Fibroblast of gingiva (primary cell): ENCODE results near the gene ORAI2.
"Not testable (repeated sequence)": the region's sequence is repeated elsewhere in the genome, so short reads cannot be mapped to it uniquely, and the experiment has no call there.

Source experiments
- DNase-seq: peaks from one replicate; pipeline ENCODE4 v3.0.0-alpha.2; 2011; ENCODE audit warnings: low read depth

The ORAI2 gene

GRCh38 chr7:102469351-102469971 lies 36.1 kb downstream of the ORAI2 start:
- no peak for DNase-seq

DNA sequence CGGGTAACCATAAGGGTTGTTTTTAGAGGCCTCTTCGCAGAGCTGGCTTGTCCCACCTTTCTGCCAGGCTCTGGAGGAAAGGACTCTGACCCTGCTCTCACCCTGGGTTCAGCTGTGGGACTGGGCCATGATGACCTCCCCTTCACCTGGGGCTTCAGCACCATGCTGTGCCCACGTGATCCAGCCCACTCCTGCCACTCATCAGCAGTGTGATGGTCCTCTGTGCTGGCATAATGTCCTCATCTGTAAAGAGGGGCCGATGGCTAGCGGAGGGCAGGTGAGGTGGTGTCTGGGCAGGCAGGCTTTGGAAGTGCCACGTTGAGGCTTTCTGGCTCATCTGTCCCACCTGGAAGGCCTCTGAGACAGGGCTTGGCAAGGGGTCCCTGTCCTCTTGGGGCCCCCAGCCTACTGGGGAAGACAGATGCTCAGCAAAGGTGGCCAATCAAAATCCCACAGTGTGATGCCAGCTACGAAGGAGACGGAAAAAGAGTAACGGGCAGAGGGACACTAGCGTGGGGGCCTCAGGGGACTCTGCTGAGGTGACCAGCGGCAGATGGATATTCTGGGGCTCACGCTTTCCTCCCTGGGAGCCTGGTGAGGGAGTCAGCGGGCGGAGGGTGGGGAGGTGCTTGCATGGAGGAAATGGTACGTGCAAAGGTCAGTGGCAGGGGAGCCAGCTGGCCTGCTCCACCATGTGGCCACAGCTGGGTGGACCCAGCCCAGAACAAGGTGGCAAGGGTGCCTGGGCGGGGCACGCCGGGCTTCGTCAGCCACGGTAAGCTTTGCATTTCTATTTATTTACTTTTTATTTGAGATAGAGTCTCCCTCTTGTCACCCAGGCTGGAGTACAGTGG lies 36.8 kb downstream of the ORAI2 start:
- no peak for DNase-seq

GRCh38 chr7:102471791-102472125 lies 38.4 kb downstream of the ORAI2 start:
- DNase-seq = no peak

GRCh38 chr7:102472126-102473041 lies 39.0 kb downstream of the ORAI2 start:
- DNase-seq = no peak

- no peak for DNase-seq
Measured at GRCh38 chr7:102473271-102473991, 40.1 kb downstream of the ORAI2 start.

- not testable (repeated sequence) for DNase-seq
Measured at GRCh38 chr7:102474116-102474515, 40.7 kb downstream of the ORAI2 start.

- peak; percentile 36 for DNase-seq
Measured at GRCh38 chr7:102474736-102475435, 41.5 kb downstream of the ORAI2 start.

DNA sequence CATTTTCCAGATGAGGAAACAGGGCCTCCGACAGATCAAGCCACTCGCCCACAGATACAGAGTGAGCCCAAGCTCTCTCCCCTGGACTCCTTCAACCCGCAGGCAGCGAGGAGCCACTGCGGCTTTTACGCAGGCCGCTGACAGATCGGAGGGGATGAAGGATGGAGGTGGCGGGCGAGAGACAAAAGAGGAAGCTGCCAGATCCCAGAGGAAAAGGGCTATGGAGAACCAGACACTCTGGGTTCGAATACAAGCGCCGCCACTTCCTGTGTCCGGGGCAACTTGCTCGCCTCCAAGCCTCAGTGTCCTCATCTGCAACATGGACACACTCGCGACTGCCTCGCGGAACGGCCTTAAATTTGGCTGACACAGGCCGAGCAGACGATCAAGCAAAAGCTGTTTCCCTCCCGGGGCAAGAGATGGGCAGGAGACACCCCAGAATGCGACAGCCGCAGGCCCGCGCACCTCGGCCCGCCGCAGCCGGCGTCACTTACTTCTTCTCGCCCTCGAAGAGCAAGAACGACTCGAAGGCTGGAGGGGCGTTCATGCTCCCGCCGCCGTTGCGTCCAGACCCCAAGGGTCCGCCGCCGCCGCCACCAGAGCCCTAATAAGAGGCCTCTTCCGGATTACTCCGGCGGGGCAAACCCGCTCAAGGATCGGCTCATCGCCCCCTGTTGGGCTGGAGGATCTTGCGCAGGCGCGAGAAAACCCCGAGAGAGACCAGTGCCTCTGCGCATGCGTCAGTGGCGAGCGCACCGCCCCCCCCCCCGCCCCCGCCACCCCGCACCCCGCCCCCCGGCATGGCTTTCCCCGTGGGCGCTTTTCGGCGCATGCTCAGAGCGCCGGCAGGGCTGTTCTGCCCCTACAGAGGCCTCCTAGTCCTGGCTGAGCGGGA lies 45.2 kb downstream of the ORAI2 start, which contains the start of gene POLR2J:
POLR2J (minus strand) TSS at position 609 of the 895 bp plus-strand sequence; CDS start at position 547, 62 bp downstream.
- peak; percentile 55 for DNase-seq

- not testable (repeated sequence) for DNase-seq
Measured at GRCh38 chr7:102479209-102479584, 45.8 kb downstream of the ORAI2 start.

DNA sequence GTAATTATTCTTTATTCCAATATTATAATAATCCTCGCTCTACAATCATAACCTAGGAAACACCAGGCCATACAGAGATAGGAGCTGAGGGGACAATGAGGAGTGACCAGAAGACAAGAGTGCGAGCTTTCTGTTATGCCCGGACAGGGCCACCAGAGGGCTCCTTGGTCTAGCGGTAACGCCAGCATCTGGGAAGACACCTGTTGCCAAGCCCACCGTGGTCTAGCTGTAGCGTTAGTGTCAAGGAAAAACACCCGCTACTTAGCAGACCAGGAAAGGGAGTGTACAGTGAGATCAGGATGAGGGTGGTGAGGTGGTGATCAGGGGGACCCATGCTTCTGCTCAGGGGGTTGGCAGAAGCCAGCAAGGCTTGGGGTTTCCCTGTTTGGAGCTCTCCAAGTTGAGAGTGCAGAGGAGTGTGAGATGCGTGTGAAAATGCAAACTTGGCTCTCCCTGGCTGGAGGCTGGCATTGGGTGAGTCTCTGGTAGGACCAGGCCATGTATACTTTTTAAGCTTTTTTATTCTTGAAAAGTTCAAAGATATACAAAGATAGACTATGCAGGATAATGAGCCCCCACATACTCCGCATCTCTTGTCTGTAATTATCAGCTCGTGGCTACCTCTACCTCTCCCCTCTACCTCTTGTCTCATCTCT lies 46.7 kb downstream of the ORAI2 start:
- not testable (repeated sequence) for DNase-seq

DNA sequence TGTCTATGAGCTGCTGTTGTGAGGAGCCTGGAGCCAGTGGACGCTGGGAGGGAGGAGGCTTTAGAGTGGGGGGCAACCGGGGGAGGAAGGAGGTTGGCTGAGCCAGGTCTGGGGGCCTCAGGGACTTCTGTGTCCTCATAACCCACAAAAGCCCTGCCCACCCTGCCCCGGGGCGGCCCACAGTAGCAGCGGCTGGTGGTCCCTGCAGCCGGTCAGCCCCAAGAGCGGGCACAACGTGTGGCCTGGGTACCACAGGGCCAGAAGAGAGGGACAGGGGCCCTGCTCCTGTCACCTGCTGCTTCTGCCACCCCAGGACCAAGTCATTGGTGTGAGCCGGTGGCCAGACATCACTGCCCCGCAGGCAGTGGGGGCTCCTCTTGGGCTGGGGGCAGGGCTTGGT lies 48.6 kb downstream of the ORAI2 start:
- DNase-seq = not testable (repeated sequence)

DNA sequence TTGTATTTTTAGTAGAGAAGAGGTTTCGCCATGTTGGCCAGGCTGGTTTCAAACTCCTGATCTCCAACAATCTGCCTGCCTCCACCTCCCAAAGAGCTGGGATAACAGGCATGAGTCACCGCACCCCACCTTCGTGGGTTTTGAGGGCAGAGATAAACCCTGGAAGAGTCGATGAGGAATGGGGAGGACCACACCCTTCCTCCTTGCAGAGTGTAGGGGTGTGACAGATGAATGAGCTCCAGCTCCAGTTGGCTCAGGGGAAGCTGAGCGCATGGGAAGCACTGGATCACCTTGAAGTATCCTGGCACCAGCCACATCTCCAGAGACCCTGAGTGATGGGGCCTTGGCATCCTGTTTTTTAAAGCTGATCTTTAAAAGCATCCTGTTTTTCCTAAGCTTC lies 50.9 kb downstream of the ORAI2 start:
- not testable (repeated sequence) for DNase-seq

DNA sequence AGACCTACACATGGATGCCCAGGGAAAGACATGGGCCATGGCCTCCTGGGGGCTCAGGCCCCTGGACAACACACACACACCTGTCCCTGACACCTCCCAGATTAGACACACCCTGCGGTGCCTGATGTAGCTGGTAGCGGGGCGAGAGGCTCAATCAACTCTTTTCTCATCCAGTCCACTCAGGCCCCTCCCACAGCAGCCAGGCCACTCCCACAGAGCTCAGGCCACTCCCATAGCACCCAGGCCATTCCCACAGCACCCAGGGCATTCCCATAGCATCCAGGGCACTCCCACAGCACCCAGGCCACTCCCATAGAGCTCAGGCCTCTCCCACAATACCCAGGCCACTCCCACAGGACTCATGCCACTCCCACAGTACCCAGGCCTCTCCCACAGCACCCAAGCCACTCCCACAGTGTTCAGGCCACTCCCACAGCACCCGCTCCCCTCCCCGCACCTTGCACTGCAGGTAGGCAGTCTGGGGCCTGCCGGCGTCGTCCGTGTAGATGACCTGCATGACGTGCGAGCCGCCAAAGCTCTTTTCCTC lies 57.2 kb downstream of the ORAI2 start:
- DNase-seq = not testable (repeated sequence)

- not testable (repeated sequence) for DNase-seq
Measured at GRCh38 chr7:102493220-102493935, 60.0 kb downstream of the ORAI2 start.

DNA sequence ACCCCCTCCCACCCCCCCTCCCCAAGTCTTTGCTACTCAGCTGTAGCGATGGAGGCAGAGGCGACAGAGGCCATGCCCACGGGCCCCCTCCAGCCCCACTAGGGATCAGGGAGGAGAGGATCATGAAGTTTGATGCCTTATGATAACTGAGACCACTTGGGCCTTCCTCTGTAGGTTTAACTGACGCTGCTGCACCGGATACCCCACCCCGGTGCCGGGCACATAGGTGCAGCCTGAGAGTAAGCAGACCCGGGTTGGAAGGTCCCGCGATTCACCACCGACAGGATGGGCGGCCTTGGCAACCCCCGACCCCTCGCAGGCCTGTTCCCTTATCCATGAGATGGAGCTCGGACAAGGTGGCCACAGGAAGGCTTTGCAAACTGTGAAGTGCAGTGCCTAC lies 60.7 kb downstream of the ORAI2 start:
- not testable (repeated sequence) for DNase-seq

DNA sequence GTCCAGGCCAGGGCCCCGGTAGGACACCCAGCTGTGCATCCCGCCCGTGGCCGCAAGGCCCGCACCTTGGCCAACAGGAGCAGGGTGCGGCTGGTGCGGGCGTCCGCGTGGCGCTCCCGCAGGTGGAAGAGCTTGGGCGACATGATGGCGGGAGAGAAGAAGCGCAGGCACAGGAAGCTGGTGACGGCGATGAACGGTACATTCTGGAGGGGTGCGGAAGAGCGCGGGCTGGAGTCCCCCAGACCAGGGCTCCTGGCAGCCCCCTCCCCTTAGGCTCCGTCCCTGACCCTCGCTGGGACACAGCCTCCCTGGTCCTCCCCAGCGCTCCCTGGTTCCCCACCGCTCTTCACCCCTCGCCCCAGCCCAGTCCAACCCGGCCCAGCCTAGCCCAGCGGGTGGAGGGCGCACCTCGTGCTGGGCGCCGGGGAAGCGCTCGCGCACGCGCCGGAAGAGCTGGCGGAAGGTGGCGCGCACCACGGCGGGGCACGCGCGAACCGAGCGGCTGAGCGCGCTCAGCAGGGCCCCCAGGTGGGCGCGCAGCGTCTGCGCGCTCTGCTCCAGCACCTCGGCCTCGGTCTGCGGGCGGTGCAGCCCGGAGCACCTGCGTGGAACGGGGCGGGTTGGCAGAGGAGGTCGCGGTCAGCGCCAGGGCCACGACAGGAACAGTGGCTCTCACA lies 61.2 kb downstream of the ORAI2 start:
- DNase-seq = not testable (repeated sequence)

DNA sequence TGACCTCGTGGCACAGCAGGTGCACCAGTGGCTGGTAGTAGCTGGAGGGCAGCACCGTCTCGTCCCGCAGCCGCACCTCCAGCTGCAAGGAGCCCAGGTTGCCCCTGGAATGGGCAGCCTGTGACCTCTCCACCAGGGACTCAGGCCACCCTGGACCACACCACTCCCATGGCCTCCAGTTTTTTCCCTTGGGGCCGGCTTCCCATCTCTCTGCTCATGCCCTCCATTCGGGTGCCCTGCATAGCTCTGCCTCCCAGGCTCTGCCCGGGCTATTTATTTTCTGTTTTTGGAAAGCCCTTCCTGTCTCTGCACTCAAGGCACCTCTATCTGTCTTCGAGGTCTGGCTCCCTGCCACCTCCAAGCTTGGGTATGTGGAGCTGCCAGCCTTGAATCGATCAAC lies 63.5 kb downstream of the ORAI2 start:
- DNase-seq = not testable (repeated sequence)

DNA sequence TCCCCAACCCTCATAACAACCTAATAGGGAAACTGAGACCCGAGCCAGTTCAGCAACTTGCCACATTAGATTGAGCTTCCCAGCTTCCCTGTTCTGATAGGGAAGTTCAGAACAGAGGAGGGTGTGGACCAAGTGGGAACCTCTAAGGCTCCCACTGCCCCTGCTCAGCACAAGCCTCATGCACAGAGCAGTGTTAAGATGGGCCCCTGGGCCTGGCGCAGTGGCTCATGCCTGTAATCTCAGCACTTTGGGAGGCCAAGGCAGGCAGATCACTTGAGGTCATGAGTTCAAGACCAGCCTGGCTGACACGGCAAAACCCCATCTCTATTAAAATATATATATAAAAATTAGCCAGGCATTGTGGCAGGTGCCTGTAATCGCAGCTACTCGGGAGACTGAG lies 63.9 kb downstream of the ORAI2 start:
- DNase-seq = not testable (repeated sequence)
